ENCODE data around the gene RNASEH1. TPM values are rescaled to one million over a fixed set of nuclear protein-coding genes. Genes with fewer than 3 reads are reported as not detected.

RNASEH1 gene
- total RNA-seq, 6 donors from 2014 or later: 17.1 to 19.5 (median 18.0) TPM

GRCh38 chr2:3535794-3536681, 22.1 kb downstream of the RNASEH1 start:
- H3K36me3 ChIP-seq: peaks cover 0 to 30% (median 7%) of the 10 kb centered on the region in 4 donors
- WGBS, 2 donors: 39 to 40% methylated on average over 21 to 24 of the region's 24 CpGs
- peak; percentile 85 to 93 for ATAC-seq (ENCODE audit: low FRiP score in 2 of 2)
- peak overlapping the region; percentile 80 to 93 (median 89) for H3K27ac ChIP-seq
- DNase-seq: peak; percentile 59 to 64
- H3K4me1 ChIP-seq: peaks cover 7 to 20% (median 15%) of the 10 kb centered on the region in 4 donors
- no peaks in the 10 kb centered on the region for H3K9me3 ChIP-seq
- no peaks in the 10 kb centered on the region for H3K27me3 ChIP-seq
- peak in 2 of 6 experiments; percentile 11 to 38 for TF ChIP-seq CTCF (IDR thresholded peaks at IDR 0.05)
- peak; percentile 6 to 28 for TF ChIP-seq POLR2AphosphoS5 (IDR thresholded peaks at IDR 0.05)
- TF ChIP-seq POLR2A (IDR thresholded peaks at IDR 0.05): peak in 1 of 4 donors; percentile 39
- no peak for TF ChIP-seq EP300 (IDR thresholded peaks at IDR 0.05)
- H3K4me3 ChIP-seq: peak overlapping the region in 3 of 4 donors; percentile 37 to 56 (median 52)

- TF ChIP-seq EP300 (IDR thresholded peaks at IDR 0.05) (no peak), CTCF (IDR thresholded peaks at IDR 0.05) (no peak), POLR2AphosphoS5 (IDR thresholded peaks at IDR 0.05) (no peak), POLR2A (IDR thresholded peaks at IDR 0.05) (no peak)
- 41 to 68% methylated on average over 5 of the region's 5 CpGs for WGBS, 2 donors
- Histone ChIP-seq H3K4me1 (peaks cover 7 to 20% (median 15%) of the 10 kb centered on the region in 4 donors), H3K27ac (peak overlapping the region; percentile 80 to 93 (median 89)), H3K27me3 (no peaks in the 10 kb centered on the region), H3K36me3 (peaks cover 0 to 27% (median 4%) of the 10 kb centered on the region in 4 donors), H3K9me3 (no peaks in the 10 kb centered on the region), H3K4me3 (peak overlapping the region in 3 of 4 donors; percentile 37 to 56 (median 52))
- ATAC-seq (ENCODE audit: low FRiP score in 2 of 2): no peak
- no peak for DNase-seq
Observed at GRCh38 chr2:3535467-3535793, 22.7 kb downstream of the RNASEH1 start.

- H3K4me3 ChIP-seq: no peak overlapping the region
- no peaks in the 10 kb centered on the region for H3K27me3 ChIP-seq
- H3K9me3 ChIP-seq: no peaks in the 10 kb centered on the region
- peaks cover 0 to 20% (median 0%) of the 10 kb centered on the region in 4 donors for H3K36me3 ChIP-seq
- H3K27ac ChIP-seq: peak overlapping the region in 1 of 4 donors; percentile 2
- 60 to 97% methylated on average over 2 to 24 of the region's 24 CpGs for WGBS, 2 donors
- H3K4me1 ChIP-seq: peaks cover 7 to 20% (median 15%) of the 10 kb centered on the region in 4 donors
- no peak for TF ChIP-seq POLR2AphosphoS5 (IDR thresholded peaks at IDR 0.05)
- no peak for TF ChIP-seq EP300 (IDR thresholded peaks at IDR 0.05)
- TF ChIP-seq CTCF (IDR thresholded peaks at IDR 0.05): no peak
- no peak for TF ChIP-seq POLR2A (IDR thresholded peaks at IDR 0.05)
- ATAC-seq (ENCODE audit: low FRiP score in 2 of 2): no peak
- DNase-seq: peak in 1 of 2 donors; percentile 77
Observed at GRCh38 chr2:3534251-3534814, 23.8 kb downstream of the RNASEH1 start.

GRCh38 chr2:3533836-3534235, 24.3 kb downstream of the RNASEH1 start:
- no peak for TF ChIP-seq POLR2AphosphoS5 (IDR thresholded peaks at IDR 0.05)
- TF ChIP-seq POLR2A (IDR thresholded peaks at IDR 0.05): no peak
- no peak for TF ChIP-seq CTCF (IDR thresholded peaks at IDR 0.05)
- TF ChIP-seq EP300 (IDR thresholded peaks at IDR 0.05): no peak
- Histone ChIP-seq H3K27me3 (no peaks in the 10 kb centered on the region), H3K27ac (no peak overlapping the region), H3K4me1 (peaks cover 7 to 20% (median 15%) of the 10 kb centered on the region in 4 donors), H3K9me3 (no peaks in the 10 kb centered on the region), H3K36me3 (peaks cover 0 to 18% (median 0%) of the 10 kb centered on the region in 4 donors), H3K4me3 (no peak overlapping the region)
- WGBS, 2 donors: 96 to 97% methylated on average over 6 of the region's 6 CpGs
- DNase-seq (no peak), ATAC-seq (ENCODE audit: low FRiP score in 2 of 2) (no peak)
